GM12878 (cell line): ENCODE measurements around the gene ALDH3A2. TPM values are rescaled to one million over a fixed set of nuclear protein-coding genes. Genes with fewer than 3 reads are reported as not detected.

Source experiments
- ATAC-seq: fragments of 200-7000 bp; cut with Tn5 transposase; 3 replicates; pipeline ENCODE4 v1.9.1; 2020; ENCODE audit warnings: mild to moderate bottlenecking, moderate library complexity
- BruUV-seq: library from RNA; stranded (reverse); fragments of 400-500 nt; replicated peaks from 2 replicates; lab custom pipeline; 2021; lab: Mats Ljungman, UMichigan
- CTCF ChIA-PET: fragments of 300-600 bp; sonication (Branson Sonifier 250); formaldehyde crosslinking; extraction: SDS; loops from one replicate; lab custom pipeline; 2021; ENCODE audit warnings: inconsistent platforms; lab: Yijun Ruan, JAX
- POLR2A ChIA-PET: fragments of 350-600 bp; formaldehyde crosslinking; extraction: SDS; loops from one replicate; lab custom pipeline; 2021; ENCODE audit warnings: inconsistent platforms; lab: Charles Lee
- RAD21 ChIA-PET: fragments of 300-600 bp; sonication (Branson Sonifier 250); formaldehyde crosslinking; loops from one replicate; lab custom pipeline; 2023; ENCODE audit warnings: antibody characterized with exemption; ENCODE audit not compliant: unreplicated experiment; lab: Charles Lee
- SMC1A ChIA-PET: fragments of 300-600 bp; sonication (Branson Sonifier 250); formaldehyde crosslinking; loops from one replicate; lab custom pipeline; 2023; ENCODE audit not compliant: unreplicated experiment, uncharacterized antibody; lab: Charles Lee
- DNase-seq: peaks from one replicate; pipeline ENCODE4 v3.0.0-alpha.2; 2011; ENCODE audit warnings: low read depth, low spot score
- FAIRE-seq: peaks from 3 replicates; lab custom pipeline; 2011; peaks lifted over from hg19 to GRCh38; lab: Jason Lieb, UNC
- H2AFZ ChIP-seq: 2 replicates; pipeline ENCODE4 v1.6.0; 2011; ENCODE audit warnings: low read depth, low read length, control low read depth; ENCODE audit not compliant: control insufficient read depth
- H3K27ac ChIP-seq: 2 replicates; pipeline ENCODE4 v1.5.1; 2011; ENCODE audit warnings: control low read depth; ENCODE audit not compliant: control insufficient read depth, insufficient read depth
- H3K27me3 ChIP-seq, 2 experiments: replicated peaks in 1 of 2; 2 replicates each; pipeline versions ENCODE4 v1.6.0 to v1.6.1; 2011; ENCODE audit warnings: low read length in 1 of 2; ENCODE audit not compliant: control insufficient read depth in 2 of 2, insufficient read depth in 2 of 2
- H3K36me3 ChIP-seq, 2 experiments: 2 replicates each; pipeline ENCODE4 v1.5.1; 2011; ENCODE audit warnings: low read length in 1 of 2; ENCODE audit not compliant: control insufficient read depth in 2 of 2, insufficient read depth in 2 of 2
- H3K4me1 ChIP-seq: 2 replicates; pipeline ENCODE4 v1.6.1; 2011; ENCODE audit warnings: mild to moderate bottlenecking, low read length, moderate library complexity, mixed read lengths; ENCODE audit not compliant: control insufficient read depth, insufficient read depth
- H3K4me2 ChIP-seq: 2 replicates; pipeline ENCODE4 v1.6.0; 2011; ENCODE audit warnings: control low read depth; ENCODE audit not compliant: control insufficient read depth, insufficient read depth
- H3K4me3 ChIP-seq: fragments of 200-600 bp; sonication (generic); 2 replicates; pipeline ENCODE4 v1.5.1; 2016
- H3K79me2 ChIP-seq: 2 replicates; pipeline ENCODE4 v1.6.0; 2011; ENCODE audit warnings: low read length; ENCODE audit not compliant: control insufficient read depth, insufficient read depth
- H3K9ac ChIP-seq: 2 replicates; pipeline ENCODE4 v1.8.0; 2011; ENCODE audit warnings: low read length, control low read depth, mixed read lengths; ENCODE audit not compliant: control insufficient read depth, insufficient read depth
- H3K9me3 ChIP-seq: replicated peaks from 3 replicates; pipeline ENCODE4 v1.5.1; 2011; ENCODE audit warnings: mild to moderate bottlenecking, low read length; ENCODE audit not compliant: control insufficient read depth, insufficient read depth
- H4K20me1 ChIP-seq: 2 replicates; pipeline ENCODE4 v1.6.0; 2011; ENCODE audit not compliant: control insufficient read depth, insufficient read depth
- ASH2L ChIP-seq: fragments of 300-600, 200-600 bp; sonication (generic); IDR thresholded peaks from 2 replicates; pipeline ENCODE4 v1.6.1; 2017; ENCODE audit warnings: low read depth, mild to moderate bottlenecking, borderline replicate concordance
- KLF5 ChIP-seq: fragments of 450-650 bp; IDR thresholded peaks from 2 replicates; pipeline ENCODE4 v1.6.1; 2014; ENCODE audit warnings: mild to moderate bottlenecking; ENCODE audit not compliant: partially characterized antibody
- RAD21 ChIP-seq: IDR thresholded peaks from 2 replicates; pipeline ENCODE4 v1.6.1; 2011; ENCODE audit warnings: mild to moderate bottlenecking, low read depth, low read length, moderate library complexity; ENCODE audit not compliant: insufficient read depth
- SRF ChIP-seq, 2 experiments: IDR thresholded peaks; 2 replicates each; pipeline ENCODE4 v1.6.1; 2011; ENCODE audit warnings: low read depth in 2 of 2, low read length in 2 of 2, mild to moderate bottlenecking in 1 of 2, moderate library complexity in 1 of 2
- YY1 ChIP-seq: IDR thresholded peaks from 2 replicates; pipeline ENCODE4 v1.6.1; 2011; ENCODE audit warnings: low read depth, mild to moderate bottlenecking, low read length
- WGBS: methylation state at CpG from one replicate; pipeline ENCODE4 v1.1.6; 2016; ENCODE audit warnings: low lambda C conversion rate; ENCODE audit not compliant: insufficient replicate concordance, insufficient coverage; ENCODE audit errors: missing lambda C conversion rate; 5-methylcytosine and 5-hydroxymethylcytosine counted together
- in situ Hi-C: fragments of 300-500 bp; cut with MboI; formaldehyde crosslinking; loops from 9 replicates; pipeline ENCODE4 v1.14.3; 2018; ENCODE audit warnings: mixed read lengths
- intact Hi-C: fragments of 100-400 bp; cut with micrococcal nuclease; formaldehyde crosslinking; loops from one replicate; pipeline ENCODE4 v1.14.2; 2022; ENCODE audit not compliant: unreplicated experiment
- polyA plus RNA-seq, 11 experiments: library from polyadenylated mRNA; depleted of rRNA in 4 of 11; unstranded in 6 of 11; stranded (reverse) in 5 of 11; fragments of >200 nt; fragmentation: Nextera tagmentation in 4 of 11; fragmentation: Illumina TruSeq in 1 of 11; extraction: Ambion mirVana in 4 of 11; extraction: Trizol in 1 of 11; gene quantifications; 1 replicate in 1 of 11; 2 replicates in 10 of 11; pipeline versions ENCODE4 v1.2.1 to v1.2.3, GENCODE V29; 2011 to 2016; ENCODE audit warnings: inconsistent platforms in 2 of 11, missing spikeins in 2 of 11, low read depth in 1 of 11
- total RNA-seq, 4 experiments: library from RNA; depleted of rRNA in 3 of 4; stranded (reverse); fragments of >200 nt in 3 of 4; fragmentation: Illumina TruSeq in 1 of 4; extraction: Trizol in 1 of 4; gene quantifications; 2 replicates each; pipeline versions ENCODE4 v1.2.1 to v1.2.3, GENCODE V29; 2013 to 2021
- TF ChIP-seq, protein P1 (sequence below): fragments of 450-650 bp; conservative IDR thresholded peaks from 2 replicates; pipeline ENCODE4 v1.6.1; 2017; ENCODE audit warnings: mild to moderate bottlenecking, moderate library complexity
- TF ChIP-seq, protein P2 (sequence below), 3 experiments: IDR thresholded peaks in 2 of 3; conservative IDR thresholded peaks in 1 of 3; 2 replicates each; pipeline ENCODE4 v1.5.1; 2011; ENCODE audit warnings: low read depth in 3 of 3, low read length in 3 of 3, mild to moderate bottlenecking in 3 of 3, control low read depth in 2 of 3, moderate library complexity in 2 of 3, inconsistent platforms in 1 of 3, mixed read lengths in 1 of 3; ENCODE audit not compliant: control insufficient read depth in 2 of 3, insufficient read depth in 1 of 3; ENCODE audit errors: extremely low read depth in 1 of 3

The ALDH3A2 gene
- total and polyA plus RNA-seq, 10 of the 15 experiments (the other 5 are each of a cell fraction or from before 2014, with no cell fraction given) = 5.0 to 37.0 (median 26.1) TPM

DNA sequence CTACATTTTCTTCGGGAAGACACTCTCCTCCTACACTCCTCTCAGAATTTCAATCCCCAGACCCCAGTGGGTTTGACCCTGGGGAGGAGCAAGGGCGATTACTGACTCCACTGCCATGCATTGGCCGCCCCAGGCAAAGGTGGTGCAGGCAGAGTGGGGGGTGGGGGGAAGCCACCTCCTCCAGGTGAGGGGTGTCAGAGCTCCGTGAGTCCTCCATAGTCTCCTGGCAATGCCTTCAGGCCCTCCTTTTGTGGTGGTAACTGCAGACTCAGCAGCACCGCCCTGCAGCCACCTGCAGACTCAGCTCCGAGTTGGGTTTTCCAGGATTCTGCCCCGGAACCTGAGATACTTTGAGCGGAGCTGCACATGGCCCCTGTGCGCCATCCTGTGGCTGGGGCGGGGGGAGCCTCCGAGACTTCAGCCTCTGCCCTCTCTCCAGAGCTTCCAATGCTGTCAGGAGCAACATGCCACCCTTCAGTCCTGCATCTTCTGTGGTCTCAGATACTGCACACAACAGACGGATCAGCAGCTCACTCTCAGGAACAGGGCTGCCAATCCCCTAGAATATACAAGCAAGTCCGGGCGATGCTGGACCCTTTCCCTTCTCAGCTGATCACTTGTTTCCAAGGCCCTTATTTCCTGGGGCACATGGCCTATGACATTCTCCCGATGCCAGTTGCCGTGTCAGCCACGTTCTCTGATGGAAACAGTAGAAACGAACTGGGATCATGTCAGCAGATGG, 70.2 kb downstream of the ALDH3A2 start:
- in situ Hi-C loops (no loop called here), intact Hi-C loops (no loop called here)
- no peak overlapping the region for H3K9ac ChIP-seq
- no peak for FAIRE-seq
- H4K20me1 ChIP-seq = no peaks in the 10 kb centered on the region
- no TSS peak for BruUV-seq
- 25% methylated on average over 18 of the region's 18 CpGs for WGBS
- H3K4me1 ChIP-seq = no peaks in the 10 kb centered on the region
- CTCF ChIA-PET = interaction anchor here (0.6 to 1.1 kb wide), 2 partner anchors 37 to 203 kb away, joined by 3 read pairs; no protein-coding TSS in a partner anchor
- peak; percentile 23; the same call in 1 of the 2 replicates for TF ChIP-seq RAD21
- TF ChIP-seq, protein P1, sequence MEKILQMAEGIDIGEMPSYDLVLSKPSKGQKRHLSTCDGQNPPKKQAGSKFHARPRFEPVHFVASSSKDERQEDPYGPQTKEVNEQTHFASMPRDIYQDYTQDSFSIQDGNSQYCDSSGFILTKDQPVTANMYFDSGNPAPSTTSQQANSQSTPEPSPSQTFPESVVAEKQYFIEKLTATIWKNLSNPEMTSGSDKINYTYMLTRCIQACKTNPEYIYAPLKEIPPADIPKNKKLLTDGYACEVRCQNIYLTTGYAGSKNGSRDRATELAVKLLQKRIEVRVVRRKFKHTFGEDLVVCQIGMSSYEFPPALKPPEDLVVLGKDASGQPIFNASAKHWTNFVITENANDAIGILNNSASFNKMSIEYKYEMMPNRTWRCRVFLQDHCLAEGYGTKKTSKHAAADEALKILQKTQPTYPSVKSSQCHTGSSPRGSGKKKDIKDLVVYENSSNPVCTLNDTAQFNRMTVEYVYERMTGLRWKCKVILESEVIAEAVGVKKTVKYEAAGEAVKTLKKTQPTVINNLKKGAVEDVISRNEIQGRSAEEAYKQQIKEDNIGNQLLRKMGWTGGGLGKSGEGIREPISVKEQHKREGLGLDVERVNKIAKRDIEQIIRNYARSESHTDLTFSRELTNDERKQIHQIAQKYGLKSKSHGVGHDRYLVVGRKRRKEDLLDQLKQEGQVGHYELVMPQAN = no peak
- no peak for TF ChIP-seq ASH2L
- no peak for TF ChIP-seq KLF5
- TF ChIP-seq YY1 = no peak
- TF ChIP-seq SRF (IDR thresholded peaks at IDR 0.05; ENCODE audit: low read depth in 2 of 2, low read length in 2 of 2) = no peak
- TF ChIP-seq, protein P2, sequence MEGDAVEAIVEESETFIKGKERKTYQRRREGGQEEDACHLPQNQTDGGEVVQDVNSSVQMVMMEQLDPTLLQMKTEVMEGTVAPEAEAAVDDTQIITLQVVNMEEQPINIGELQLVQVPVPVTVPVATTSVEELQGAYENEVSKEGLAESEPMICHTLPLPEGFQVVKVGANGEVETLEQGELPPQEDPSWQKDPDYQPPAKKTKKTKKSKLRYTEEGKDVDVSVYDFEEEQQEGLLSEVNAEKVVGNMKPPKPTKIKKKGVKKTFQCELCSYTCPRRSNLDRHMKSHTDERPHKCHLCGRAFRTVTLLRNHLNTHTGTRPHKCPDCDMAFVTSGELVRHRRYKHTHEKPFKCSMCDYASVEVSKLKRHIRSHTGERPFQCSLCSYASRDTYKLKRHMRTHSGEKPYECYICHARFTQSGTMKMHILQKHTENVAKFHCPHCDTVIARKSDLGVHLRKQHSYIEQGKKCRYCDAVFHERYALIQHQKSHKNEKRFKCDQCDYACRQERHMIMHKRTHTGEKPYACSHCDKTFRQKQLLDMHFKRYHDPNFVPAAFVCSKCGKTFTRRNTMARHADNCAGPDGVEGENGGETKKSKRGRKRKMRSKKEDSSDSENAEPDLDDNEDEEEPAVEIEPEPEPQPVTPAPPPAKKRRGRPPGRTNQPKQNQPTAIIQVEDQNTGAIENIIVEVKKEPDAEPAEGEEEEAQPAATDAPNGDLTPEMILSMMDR (IDR thresholded peaks at IDR 0.05 in 2 of 3, conservative IDR thresholded peaks at IDR 0.05 in 1 of 3; ENCODE audit: control insufficient read depth in 2 of 3, extremely low read depth in 1 of 3, insufficient read depth in 1 of 3, low read depth in 3 of 3, low read length in 3 of 3) = peak in 2 of 3 experiments; percentile 13 to 15; a peak in 2 of 6 replicates
- SMC1A ChIA-PET = interaction anchor here (1.7 kb wide), 1 partner anchor 201 kb away, joined by 4 read pairs; no protein-coding TSS in a partner anchor
- no peaks in the 10 kb centered on the region for H3K36me3 ChIP-seq
- H3K9me3 ChIP-seq = no peaks in the 10 kb centered on the region
- peaks cover 0 to 2% of the 10 kb centered on the region in 2 experiments; a peak in 1 of 4 replicates for H3K27me3 ChIP-seq
- H3K79me2 ChIP-seq = no peaks in the 10 kb centered on the region
- H3K27ac ChIP-seq = no peak overlapping the region
- RAD21 ChIA-PET = no interaction called here
- H3K4me3 ChIP-seq = no peak overlapping the region
- POLR2A ChIA-PET = no interaction called here
- no peak overlapping the region for H2AFZ ChIP-seq
- ATAC-seq = no peak
- DNase-seq = no peak
- H3K4me2 ChIP-seq = no peak overlapping the region
